WI38 (cell line): ENCODE data around the gene VTI1A.

Source experiments
- H3K4me3 ChIP-seq: 2 replicates; pipeline ENCODE4 v1.5.1; 2011; ENCODE audit warnings: low read depth, mild to moderate bottlenecking, control low read depth, low read length
- TF ChIP-seq, protein P1 (sequence below): IDR thresholded peaks from 2 replicates; pipeline ENCODE4 v1.5.1; 2012; ENCODE audit warnings: low read depth, mild to moderate bottlenecking, control low read depth, low read length

The VTI1A gene

DNA sequence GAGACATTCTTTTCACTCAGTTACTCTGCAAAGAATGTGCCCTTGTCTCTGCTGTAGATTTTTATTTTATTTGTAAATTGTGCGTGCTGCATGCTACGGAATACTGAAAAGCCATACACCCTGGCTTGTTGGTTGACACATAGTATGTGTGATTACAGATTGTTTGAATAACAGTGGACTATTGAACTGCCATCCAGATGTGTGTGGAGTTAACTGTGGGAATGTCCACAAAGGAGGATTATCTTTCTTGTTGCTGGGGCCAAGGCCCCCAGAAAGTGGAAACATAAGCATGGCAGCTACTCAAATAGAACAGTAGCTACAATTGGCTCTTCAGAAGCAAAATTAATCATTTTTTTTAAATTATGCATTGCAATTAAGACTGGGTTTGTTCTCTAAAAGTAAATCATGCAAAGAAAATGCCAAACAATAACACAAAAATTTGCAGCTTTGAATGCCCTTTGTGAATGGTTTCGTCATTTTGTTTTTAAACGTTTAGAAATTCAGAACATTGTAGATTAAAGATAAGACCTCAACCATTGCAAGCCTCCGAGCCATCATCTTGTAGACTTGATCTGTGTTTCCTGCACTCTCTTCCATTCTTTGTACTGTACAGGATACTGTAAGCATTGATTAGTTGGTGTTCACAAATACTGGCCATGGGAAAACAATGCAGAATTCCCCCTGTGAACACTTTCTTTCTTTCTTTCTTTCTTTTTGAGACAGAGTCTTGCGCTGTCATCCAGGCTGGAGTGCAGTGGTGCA is 292.8 kb downstream of the VTI1A start:
- TF ChIP-seq, protein P1, sequence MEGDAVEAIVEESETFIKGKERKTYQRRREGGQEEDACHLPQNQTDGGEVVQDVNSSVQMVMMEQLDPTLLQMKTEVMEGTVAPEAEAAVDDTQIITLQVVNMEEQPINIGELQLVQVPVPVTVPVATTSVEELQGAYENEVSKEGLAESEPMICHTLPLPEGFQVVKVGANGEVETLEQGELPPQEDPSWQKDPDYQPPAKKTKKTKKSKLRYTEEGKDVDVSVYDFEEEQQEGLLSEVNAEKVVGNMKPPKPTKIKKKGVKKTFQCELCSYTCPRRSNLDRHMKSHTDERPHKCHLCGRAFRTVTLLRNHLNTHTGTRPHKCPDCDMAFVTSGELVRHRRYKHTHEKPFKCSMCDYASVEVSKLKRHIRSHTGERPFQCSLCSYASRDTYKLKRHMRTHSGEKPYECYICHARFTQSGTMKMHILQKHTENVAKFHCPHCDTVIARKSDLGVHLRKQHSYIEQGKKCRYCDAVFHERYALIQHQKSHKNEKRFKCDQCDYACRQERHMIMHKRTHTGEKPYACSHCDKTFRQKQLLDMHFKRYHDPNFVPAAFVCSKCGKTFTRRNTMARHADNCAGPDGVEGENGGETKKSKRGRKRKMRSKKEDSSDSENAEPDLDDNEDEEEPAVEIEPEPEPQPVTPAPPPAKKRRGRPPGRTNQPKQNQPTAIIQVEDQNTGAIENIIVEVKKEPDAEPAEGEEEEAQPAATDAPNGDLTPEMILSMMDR: no peak

DNA sequence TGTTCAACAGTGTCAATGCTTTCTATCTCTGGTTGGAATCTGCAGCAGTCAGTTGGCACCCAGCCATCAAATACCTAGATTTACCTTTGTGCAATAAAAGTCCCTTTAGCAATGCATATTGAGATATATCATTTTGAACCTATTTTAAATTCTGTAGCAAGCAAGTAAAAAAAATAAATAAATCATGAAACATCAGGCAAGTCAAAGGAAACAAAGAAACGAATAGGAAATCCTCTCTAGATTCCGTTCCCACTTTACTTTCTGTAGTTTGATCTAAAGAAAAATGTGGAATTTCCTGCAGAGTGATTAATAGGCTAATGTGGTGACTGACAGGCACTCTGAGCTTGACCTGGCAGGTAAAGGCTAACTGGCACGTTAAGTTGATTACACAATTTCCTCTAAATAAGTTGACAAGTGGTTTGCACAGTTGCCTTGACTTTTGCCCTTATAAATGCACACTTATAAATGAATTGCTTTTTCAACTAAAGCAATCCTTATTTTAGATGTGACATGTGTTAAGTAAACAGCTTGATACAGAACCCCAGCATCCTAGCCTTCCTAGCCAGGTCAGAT is 294.9 kb downstream of the VTI1A start:
- TF ChIP-seq, protein P1: no peak
- H3K4me3 ChIP-seq: no peak overlapping the region

More for the DNA sequence above, 292.8 kb downstream of the VTI1A start:
- H3K4me3 ChIP-seq: no peak overlapping the region

DNA sequence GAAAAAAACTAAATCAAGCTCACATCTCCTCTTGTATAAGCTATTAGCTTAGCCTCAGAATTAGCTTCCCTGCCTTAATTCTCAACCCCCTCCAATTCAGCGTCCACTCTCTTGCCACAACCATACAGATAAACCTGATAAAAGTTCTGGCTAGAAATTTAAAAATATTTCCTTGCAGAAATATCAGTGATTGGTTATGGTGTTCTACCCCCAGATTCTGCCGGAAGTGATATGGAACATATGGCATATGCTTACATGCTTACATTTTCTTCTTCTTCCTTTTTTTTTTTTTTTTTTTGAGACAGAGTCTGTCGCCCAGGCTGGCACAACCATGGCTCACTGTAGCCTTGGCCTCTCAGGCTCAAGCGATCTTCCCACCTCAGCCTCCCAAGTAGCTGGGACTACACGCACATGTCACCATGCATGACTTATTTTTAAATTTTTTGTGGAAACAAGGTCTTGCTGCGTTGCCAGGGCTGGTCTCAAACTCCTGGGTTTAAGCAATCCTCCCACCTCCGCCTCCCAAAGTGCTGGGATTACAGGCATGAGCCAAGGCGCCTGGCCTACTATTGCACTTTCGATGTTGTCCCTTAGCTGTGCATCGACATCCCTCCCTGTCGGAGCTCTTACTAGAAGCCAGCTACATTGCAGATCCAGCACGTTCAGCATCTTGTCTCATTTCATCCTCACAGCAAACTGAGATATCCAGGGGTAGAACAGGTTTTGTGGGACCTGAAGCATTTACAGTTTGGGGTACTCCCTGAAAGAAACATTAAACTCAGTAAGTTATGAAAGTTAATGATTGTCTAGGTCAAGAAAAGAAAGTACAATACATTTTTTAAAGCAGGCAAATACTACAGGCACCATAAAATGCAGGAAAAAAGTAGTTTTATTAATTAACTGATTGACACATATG is 297.4 kb downstream of the VTI1A start:
- TF ChIP-seq, protein P1: no peak
- no peak overlapping the region for H3K4me3 ChIP-seq

DNA sequence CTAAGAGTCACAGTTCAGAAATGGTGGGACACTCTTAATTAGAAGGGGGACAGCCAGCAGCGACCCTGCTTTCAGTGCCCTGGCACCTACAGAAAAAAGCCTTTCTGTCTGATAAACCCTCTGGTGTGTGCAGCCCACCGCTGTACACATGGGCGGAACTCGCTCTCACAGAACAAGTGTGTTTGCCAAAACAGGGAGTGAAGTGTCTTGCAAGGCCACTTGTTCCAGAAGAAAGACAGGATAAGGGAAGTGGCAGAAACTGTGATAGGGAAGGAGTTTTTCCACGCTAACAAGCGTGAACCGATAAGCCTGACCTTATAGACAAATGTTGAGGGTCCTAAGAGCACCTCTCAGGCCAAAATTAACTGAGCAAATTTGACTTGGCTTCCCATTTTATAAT is 299.3 kb downstream of the VTI1A start:
- TF ChIP-seq, protein P1: no peak
- H3K4me3 ChIP-seq: no peak overlapping the region

DNA sequence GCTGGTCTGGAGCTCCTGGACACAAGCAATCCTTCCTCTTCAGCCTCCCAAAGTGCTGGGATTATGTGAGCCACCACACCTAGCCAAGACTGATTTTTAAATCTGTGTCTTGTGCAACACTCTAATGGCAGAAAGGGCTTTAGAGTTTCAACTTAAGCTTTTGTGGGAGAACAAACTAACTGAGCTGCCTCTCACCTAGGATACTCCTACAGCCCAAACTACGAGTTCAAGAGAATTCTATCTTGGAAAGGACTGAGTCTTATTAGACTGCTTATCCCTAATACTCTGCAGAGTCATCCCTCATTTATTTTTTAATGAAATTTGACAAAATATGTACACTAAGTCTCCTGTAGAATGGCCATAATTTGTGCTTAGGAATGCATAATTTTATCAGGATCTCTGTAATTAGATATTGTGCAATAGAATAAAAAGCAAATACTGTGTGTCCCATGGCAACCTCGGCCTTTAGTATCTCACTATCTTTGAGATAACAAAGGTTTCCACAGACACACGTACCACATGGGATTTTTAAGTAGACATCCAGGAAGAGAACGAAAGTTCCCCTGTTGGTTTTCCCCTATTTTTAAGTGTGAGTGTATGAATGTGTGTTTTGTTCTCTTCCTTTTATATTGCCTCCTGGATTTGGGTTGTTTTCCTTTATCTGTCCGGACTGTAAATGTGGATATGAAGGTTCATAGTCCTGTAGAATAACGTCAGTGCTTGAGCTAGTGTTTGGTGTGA is 303.6 kb downstream of the VTI1A start:
- no peak overlapping the region for H3K4me3 ChIP-seq
- TF ChIP-seq, protein P1: no peak

DNA sequence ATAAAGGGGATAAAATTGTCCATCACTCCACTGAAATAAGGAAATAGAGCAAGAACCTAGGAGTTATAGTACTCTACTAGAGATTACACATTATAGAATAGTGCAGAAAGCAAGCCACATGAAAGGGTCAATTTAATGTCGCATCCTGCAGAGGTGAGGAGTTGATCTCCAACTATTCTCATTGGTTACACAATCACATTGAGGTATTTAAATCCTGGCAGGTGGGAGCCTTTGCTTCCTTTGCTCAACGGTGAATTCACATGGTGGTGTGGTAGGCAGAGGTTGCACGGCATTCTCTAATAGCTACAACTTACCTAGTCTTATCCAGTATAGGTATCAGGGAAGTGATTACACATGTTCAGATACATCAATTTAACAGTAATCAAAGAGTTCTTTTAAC is 304.6 kb downstream of the VTI1A start:
- TF ChIP-seq, protein P1: no peak
- no peak overlapping the region for H3K4me3 ChIP-seq
